Lower lobe of right lung (tissue), 2 donors: ENCODE data around the gene SLC35G6. TPM values are rescaled to one million over a fixed set of nuclear protein-coding genes. Genes with fewer than 3 reads are reported as not detected.
A peak's percentile ranks its signal among the peaks of the same experiment; 100 is the strongest.

Source experiments
- ATAC-seq, 2 donors: fragments of 200-7000 bp; cut with Tn5 transposase; one replicate each; pipeline ENCODE4 v1.9.1; 2020 to 2022; ENCODE audit warnings: mild to moderate bottlenecking in 2 of 2, moderate library complexity in 2 of 2
- DNase-seq: peaks from one replicate; pipeline ENCODE4 v3.0.0-alpha.2; 2020
- H3K27ac ChIP-seq: fragments of 200-600 bp; one replicate; pipeline ENCODE4 v1.8.0; 2022
- H3K27me3 ChIP-seq: fragments of 200-600 bp; one replicate; pipeline ENCODE4 v1.8.0; 2022; ENCODE audit warnings: low read depth
- H3K36me3 ChIP-seq: fragments of 200-600 bp; one replicate; pipeline ENCODE4 v1.8.0; 2022; ENCODE audit warnings: mild to moderate bottlenecking
- H3K4me1 ChIP-seq: fragments of 200-600 bp; one replicate; pipeline ENCODE4 v1.8.0; 2022
- H3K4me3 ChIP-seq: fragments of 200-600 bp; one replicate; pipeline ENCODE4 v1.8.0; 2022; ENCODE audit warnings: mild to moderate bottlenecking
- H3K9me3 ChIP-seq: fragments of 200-600 bp; one replicate; pipeline ENCODE4 v1.8.0; 2022
- CTCF ChIP-seq: fragments of 200-600 bp; IDR thresholded peaks from one replicate; pipeline ENCODE4 v1.8.0; 2022; ENCODE audit warnings: antibody characterized with exemption, mild to moderate bottlenecking
- intact Hi-C: fragments of 100-400 bp; cut with DNase I; formaldehyde crosslinking; loops from one replicate; pipeline ENCODE4 v1.11.0; 2022
- total RNA-seq: library from RNA; stranded (reverse); fragmentation: NEBNext Ultra II Directional; extraction: Animal tissue kit (Norgen Biotek cat#: 25700); gene quantifications from one replicate; pipeline ENCODE4 v1.2.1, GENCODE V29; 2021
- donor health status: DM: no; HTN: yes; CAD: no; lungs with severe emphysema.

The SLC35G6 gene
- total RNA-seq, 1 donor from 2014 or later = not detected

- Histone ChIP-seq H3K27me3 (no peaks in the 10 kb centered on the region), H3K4me3 (no peak overlapping the region), H3K9me3 (no peaks in the 10 kb centered on the region), H3K36me3 (peaks cover 100% of the 10 kb centered on the region), H3K4me1 (peaks cover 3% of the 10 kb centered on the region), H3K27ac (no peak overlapping the region)
- DNase-seq (no peak), ATAC-seq (no peak)
- intact Hi-C loops = no loop called here
- no peak for TF ChIP-seq CTCF
These were observed 21.1 kb downstream of the SLC35G6 start for GRCh38 chr17:7502171-7502847.

- no peaks in the 10 kb centered on the region for H3K4me1 ChIP-seq
- H3K9me3 ChIP-seq = no peaks in the 10 kb centered on the region
- no peak for DNase-seq
- H3K27ac ChIP-seq = no peak overlapping the region
- TF ChIP-seq CTCF = peak; percentile 20
- peak in 1 of 2 donors; percentile 25 for ATAC-seq
- intact Hi-C loops = no loop called here
- no peaks in the 10 kb centered on the region for H3K27me3 ChIP-seq
- H3K36me3 ChIP-seq = peaks cover 100% of the 10 kb centered on the region
- no peak overlapping the region for H3K4me3 ChIP-seq
These were observed 21.7 kb downstream of the SLC35G6 start for GRCh38 chr17:7502987-7503386.

- H3K36me3 ChIP-seq = peaks cover 100% of the 10 kb centered on the region
- DNase-seq (no peak), ATAC-seq (no peak)
- no peaks in the 10 kb centered on the region for H3K27me3 ChIP-seq
- intact Hi-C loops = no loop called here
- no peaks in the 10 kb centered on the region for H3K9me3 ChIP-seq
- H3K4me3 ChIP-seq = no peak overlapping the region
- no peak for TF ChIP-seq CTCF
- no peak overlapping the region for H3K27ac ChIP-seq
- H3K4me1 ChIP-seq = no peaks in the 10 kb centered on the region
These were observed 22.3 kb downstream of the SLC35G6 start for GRCh38 chr17:7503521-7503920.

- Histone ChIP-seq H3K4me3 (no peak overlapping the region), H3K4me1 (no peaks in the 10 kb centered on the region), H3K36me3 (peaks cover 100% of the 10 kb centered on the region), H3K27me3 (no peaks in the 10 kb centered on the region), H3K27ac (no peak overlapping the region), H3K9me3 (no peaks in the 10 kb centered on the region)
- DNase-seq = no peak
- TF ChIP-seq CTCF = no peak
- ATAC-seq = no peak
- intact Hi-C loops = no loop called here
These were observed 26.9 kb downstream of the SLC35G6 start for GRCh38 chr17:7508145-7508544.

DNA sequence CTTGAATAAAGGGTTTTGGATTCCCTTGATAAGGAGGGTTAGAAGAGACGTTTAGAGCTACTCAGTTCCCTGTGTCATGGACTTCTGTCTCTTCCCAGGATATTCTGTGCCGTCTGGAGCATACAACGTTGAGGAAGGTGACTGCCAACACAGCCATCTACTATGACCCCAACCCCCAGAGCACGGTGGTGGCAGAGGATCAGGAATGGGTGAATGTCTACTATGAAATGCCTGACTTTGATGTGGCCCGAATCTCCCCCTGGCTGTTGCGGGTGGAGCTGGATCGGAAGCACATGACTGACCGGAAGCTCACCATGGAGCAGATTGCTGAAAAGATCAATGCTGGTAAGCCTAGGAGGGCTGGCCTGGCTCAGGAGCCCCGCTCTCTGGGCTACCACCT, 27.6 kb downstream of the SLC35G6 start:
- DNase-seq (no peak), ATAC-seq (no peak)
- no peaks in the 10 kb centered on the region for H3K9me3 ChIP-seq
- no peak overlapping the region for H3K27ac ChIP-seq
- intact Hi-C loops = no loop called here
- H3K4me3 ChIP-seq = no peak overlapping the region
- no peak for TF ChIP-seq CTCF
- H3K4me1 ChIP-seq = no peaks in the 10 kb centered on the region
- peaks cover 100% of the 10 kb centered on the region for H3K36me3 ChIP-seq
- no peaks in the 10 kb centered on the region for H3K27me3 ChIP-seq
